H1 (cell line): ENCODE data around the gene ARID5B. TPM values are rescaled to one million over a fixed set of nuclear protein-coding genes. Genes with fewer than 3 reads are reported as not detected.

Experiments used
- CHD2 ChIP-seq: IDR thresholded peaks from 2 replicates; pipeline ENCODE4 v1.6.1; 2012; ENCODE audit warnings: low read length, improper control_type of control experiment
- POU5F1 ChIP-seq: IDR thresholded peaks from 2 replicates; pipeline ENCODE4 v1.6.1; 2011; ENCODE audit warnings: low read depth, mild to moderate bottlenecking, low read length, moderate library complexity
- USF2 ChIP-seq: IDR thresholded peaks from 2 replicates; pipeline ENCODE4 v1.6.1; 2011; ENCODE audit warnings: low read length, improper control_type of control experiment
- polyA plus RNA-seq, 7 experiments: library from polyadenylated mRNA; depleted of rRNA in 3 of 7; stranded (reverse) in 5 of 7; unstranded in 2 of 7; fragments of >200 nt in 5 of 7; fragments of 200-250 nt in 2 of 7; gene quantifications; 1 replicate in 5 of 7; 2 replicates in 1 of 7; 4 replicates in 1 of 7; pipeline versions ENCODE4 v1.2.1 to v1.2.3, GENCODE V29; 2011 to 2013; ENCODE audit warnings: missing spikeins in 2 of 7, mixed read lengths in 2 of 7
- total RNA-seq: library from RNA; stranded (reverse); fragmentation: NEBNext Ultra II Directional; extraction: Animal tissue kit (Norgen Biotek cat#: 25700); gene quantifications from 2 replicates; pipeline ENCODE4 v1.2.1, GENCODE V29; 2021

The ARID5B gene
- total and polyA plus RNA-seq, 2 of the 8 experiments (the other 6 are each of a cell fraction or from before 2014, with no cell fraction given) = 0.21 to 1.1 TPM

- TF ChIP-seq USF2 = no peak
- no peak for TF ChIP-seq CHD2
- no peak for TF ChIP-seq POU5F1
These were observed 43.1 kb downstream of the ARID5B start (continued) for GRCh38 chr10:61944410-61945147.
